GM11168 (cell line): ENCODE results near the gene RGS1.
"Not testable (repeated sequence)": the region's sequence is repeated elsewhere in the genome, so short reads cannot be mapped to it uniquely, and the experiment has no call there.

Source experiments
- in situ Hi-C: fragments of 300-500 bp; cut with MboI; formaldehyde crosslinking; loops from one replicate; pipeline ENCODE4 v1.12.0; 2022; ENCODE audit warnings: low sequenced_read_pairs; ENCODE audit not compliant: unreplicated experiment

RGS1 gene

GRCh38 chr1:192575499-192576189 lies at the start of gene RGS1:
RGS1 (plus strand) TSS chr1:192575773; CDS start chr1:192575793, 20 bp downstream.
- in situ Hi-C loops = no loop called here

- in situ Hi-C loops = no loop called here
These were observed 48.3 kb upstream of the RGS1 start for GRCh38 chr1:192527111-192527795.

GRCh38 chr1:192527950-192528349 lies 47.6 kb upstream of the RGS1 start:
- in situ Hi-C loops = no loop called here

- in situ Hi-C loops = no loop called here
These were observed 46.4 kb upstream of the RGS1 start for GRCh38 chr1:192529031-192529755.

GRCh38 chr1:192529811-192530210 lies 45.8 kb upstream of the RGS1 start:
- in situ Hi-C loops = no loop called here

GRCh38 chr1:192530254-192530653 lies 45.3 kb upstream of the RGS1 start:
- in situ Hi-C loops = no loop called here

- in situ Hi-C loops = not testable (repeated sequence)
These were observed 44.4 kb upstream of the RGS1 start for GRCh38 chr1:192531037-192531703.

- in situ Hi-C loops = no loop called here
These were observed 40.9 kb upstream of the RGS1 start for GRCh38 chr1:192534666-192535065.

- in situ Hi-C loops = no loop called here
These were observed 39.5 kb upstream of the RGS1 start for GRCh38 chr1:192535916-192536664.

GRCh38 chr1:192538407-192539296 lies 36.9 kb upstream of the RGS1 start:
- in situ Hi-C loops = no loop called here

GRCh38 chr1:192539297-192540092 lies 36.1 kb upstream of the RGS1 start:
- in situ Hi-C loops = no loop called here

GRCh38 chr1:192543445-192543844 lies 32.1 kb upstream of the RGS1 start:
- in situ Hi-C loops = no loop called here

- in situ Hi-C loops = no loop called here
These were observed 29.6 kb upstream of the RGS1 start for GRCh38 chr1:192545896-192546521.

GRCh38 chr1:192546596-192547190 lies 28.9 kb upstream of the RGS1 start:
- in situ Hi-C loops = no loop called here

GRCh38 chr1:192547501-192547900 lies 28.1 kb upstream of the RGS1 start:
- in situ Hi-C loops = no loop called here

- in situ Hi-C loops = no loop called here
These were observed 25.6 kb upstream of the RGS1 start for GRCh38 chr1:192549937-192550336.

- in situ Hi-C loops = no loop called here
These were observed 24.5 kb upstream of the RGS1 start for GRCh38 chr1:192550922-192551534.
